HL-60 (cell line): ENCODE measurements around the gene KCTD14.

Source experiments
- CTCF ChIP-seq: IDR thresholded peaks from one replicate; pipeline ENCODE4 v1.5.1; 2011; ENCODE audit warnings: low read length, control low read depth, inconsistent platforms; ENCODE audit not compliant: insufficient read depth
- POLR2AphosphoS5 ChIP-seq: IDR thresholded peaks from 2 replicates; pipeline ENCODE4 v1.6.1; 2012; ENCODE audit warnings: low read depth
- TF ChIP-seq, protein P1 (sequence below): IDR thresholded peaks from 2 replicates; pipeline ENCODE4 v1.6.1; 2012; ENCODE audit warnings: low read depth; ENCODE audit not compliant: insufficient replicate concordance

GRCh38 chr11:78032090-78032489 lies 9.0 kb upstream of the KCTD14 start:
- no peak for TF ChIP-seq CTCF
- TF ChIP-seq, protein P1, sequence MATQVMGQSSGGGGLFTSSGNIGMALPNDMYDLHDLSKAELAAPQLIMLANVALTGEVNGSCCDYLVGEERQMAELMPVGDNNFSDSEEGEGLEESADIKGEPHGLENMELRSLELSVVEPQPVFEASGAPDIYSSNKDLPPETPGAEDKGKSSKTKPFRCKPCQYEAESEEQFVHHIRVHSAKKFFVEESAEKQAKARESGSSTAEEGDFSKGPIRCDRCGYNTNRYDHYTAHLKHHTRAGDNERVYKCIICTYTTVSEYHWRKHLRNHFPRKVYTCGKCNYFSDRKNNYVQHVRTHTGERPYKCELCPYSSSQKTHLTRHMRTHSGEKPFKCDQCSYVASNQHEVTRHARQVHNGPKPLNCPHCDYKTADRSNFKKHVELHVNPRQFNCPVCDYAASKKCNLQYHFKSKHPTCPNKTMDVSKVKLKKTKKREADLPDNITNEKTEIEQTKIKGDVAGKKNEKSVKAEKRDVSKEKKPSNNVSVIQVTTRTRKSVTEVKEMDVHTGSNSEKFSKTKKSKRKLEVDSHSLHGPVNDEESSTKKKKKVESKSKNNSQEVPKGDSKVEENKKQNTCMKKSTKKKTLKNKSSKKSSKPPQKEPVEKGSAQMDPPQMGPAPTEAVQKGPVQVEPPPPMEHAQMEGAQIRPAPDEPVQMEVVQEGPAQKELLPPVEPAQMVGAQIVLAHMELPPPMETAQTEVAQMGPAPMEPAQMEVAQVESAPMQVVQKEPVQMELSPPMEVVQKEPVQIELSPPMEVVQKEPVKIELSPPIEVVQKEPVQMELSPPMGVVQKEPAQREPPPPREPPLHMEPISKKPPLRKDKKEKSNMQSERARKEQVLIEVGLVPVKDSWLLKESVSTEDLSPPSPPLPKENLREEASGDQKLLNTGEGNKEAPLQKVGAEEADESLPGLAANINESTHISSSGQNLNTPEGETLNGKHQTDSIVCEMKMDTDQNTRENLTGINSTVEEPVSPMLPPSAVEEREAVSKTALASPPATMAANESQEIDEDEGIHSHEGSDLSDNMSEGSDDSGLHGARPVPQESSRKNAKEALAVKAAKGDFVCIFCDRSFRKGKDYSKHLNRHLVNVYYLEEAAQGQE = no peak
- TF ChIP-seq POLR2AphosphoS5 = no peak
